ENCODE measurements around the gene CDCA5.
A peak's percentile ranks its signal among the peaks of the same experiment; 100 is the strongest.

CDCA5 gene

GRCh38 chr11:65087216-65087615, 3.4 kb upstream of the CDCA5 start:
- Histone ChIP-seq H3K4me3 (no peak overlapping the region), H3K27me3 (ENCODE audit: low read depth) (no peaks in the 10 kb centered on the region), H3K36me3 (replicated peaks) (peaks cover 30% of the 10 kb centered on the region), H3K9me3 (no peaks in the 10 kb centered on the region), H3K4me1 (peaks cover 6% of the 10 kb centered on the region)
- no peak for DNase-seq (ENCODE audit: low spot score in 2 of 2)
- in situ Hi-C loops (cut with MboI; ENCODE audit: low sequenced_read_pairs) = no loop called here

- in situ Hi-C loops (cut with MboI; ENCODE audit: low sequenced_read_pairs) = no loop called here
- H3K36me3 ChIP-seq (replicated peaks) = peaks cover 34% of the 10 kb centered on the region
- no peaks in the 10 kb centered on the region for H3K27me3 ChIP-seq (ENCODE audit: low read depth)
- DNase-seq (ENCODE audit: low spot score in 2 of 2) = no peak
- H3K9me3 ChIP-seq = no peaks in the 10 kb centered on the region
- H3K4me3 ChIP-seq = no peak overlapping the region
- peaks cover 6% of the 10 kb centered on the region for H3K4me1 ChIP-seq
Measured at GRCh38 chr11:65086809-65087208, 3.0 kb upstream of the CDCA5 start.

GRCh38 chr11:65085446-65085845, 1.6 kb upstream of the CDCA5 start:
- Histone ChIP-seq H3K27me3 (ENCODE audit: low read depth) (no peaks in the 10 kb centered on the region), H3K4me3 (no peak overlapping the region), H3K4me1 (peaks cover 6% of the 10 kb centered on the region), H3K36me3 (replicated peaks) (peaks cover 47% of the 10 kb centered on the region), H3K9me3 (no peaks in the 10 kb centered on the region)
- no peak for DNase-seq (ENCODE audit: low spot score in 2 of 2)
- in situ Hi-C loops (cut with MboI; ENCODE audit: low sequenced_read_pairs) = no loop called here

GRCh38 chr11:65084598-65085375, 947 bp upstream of the CDCA5 start:
- no peaks in the 10 kb centered on the region for H3K9me3 ChIP-seq
- H3K4me3 ChIP-seq = peak overlapping the region; percentile 98
- in situ Hi-C loops (cut with MboI; ENCODE audit: low sequenced_read_pairs) = no loop called here
- no peak for DNase-seq (ENCODE audit: low spot score in 2 of 2)
- H3K4me1 ChIP-seq = peaks cover 6% of the 10 kb centered on the region
- H3K36me3 ChIP-seq (replicated peaks) = peaks cover 54% of the 10 kb centered on the region
- H3K27me3 ChIP-seq (ENCODE audit: low read depth) = no peaks in the 10 kb centered on the region

- peaks cover 6% of the 10 kb centered on the region for H3K4me1 ChIP-seq
- H3K36me3 ChIP-seq (replicated peaks) = peaks cover 69% of the 10 kb centered on the region
- DNase-seq (ENCODE audit: low spot score in 2 of 2) = no peak
- peak overlapping the region; percentile 98 for H3K4me3 ChIP-seq
- H3K9me3 ChIP-seq = no peaks in the 10 kb centered on the region
- H3K27me3 ChIP-seq (ENCODE audit: low read depth) = no peaks in the 10 kb centered on the region
- in situ Hi-C loops (cut with MboI; ENCODE audit: low sequenced_read_pairs) = no loop called here
Measured at GRCh38 chr11:65083134-65083833, 556 bp downstream of the CDCA5 start.

- Histone ChIP-seq H3K36me3 (replicated peaks) (peaks cover 77% of the 10 kb centered on the region), H3K4me1 (peaks cover 6% of the 10 kb centered on the region), H3K4me3 (no peak overlapping the region), H3K9me3 (no peaks in the 10 kb centered on the region), H3K27me3 (ENCODE audit: low read depth) (no peaks in the 10 kb centered on the region)
- no peak for DNase-seq (ENCODE audit: low spot score in 2 of 2)
- in situ Hi-C loops (cut with MboI; ENCODE audit: low sequenced_read_pairs) = no loop called here
Measured at GRCh38 chr11:65078786-65079342, 5.0 kb downstream of the CDCA5 start.

GRCh38 chr11:65078151-65078550, 5.7 kb downstream of the CDCA5 start:
- Histone ChIP-seq H3K36me3 (replicated peaks) (peaks cover 72% of the 10 kb centered on the region), H3K9me3 (no peaks in the 10 kb centered on the region), H3K4me3 (no peak overlapping the region), H3K4me1 (peaks cover 6% of the 10 kb centered on the region), H3K27me3 (ENCODE audit: low read depth) (no peaks in the 10 kb centered on the region)
- in situ Hi-C loops (cut with MboI; ENCODE audit: low sequenced_read_pairs) = no loop called here
- peak in 1 of 2 experiments; percentile 76 for DNase-seq (ENCODE audit: low spot score in 2 of 2)

GRCh38 chr11:65077451-65077850, 6.4 kb downstream of the CDCA5 start:
- DNase-seq (ENCODE audit: low spot score in 2 of 2) = peak in 1 of 2 experiments; percentile 31
- Histone ChIP-seq H3K9me3 (no peaks in the 10 kb centered on the region), H3K27me3 (ENCODE audit: low read depth) (no peaks in the 10 kb centered on the region), H3K4me3 (no peak overlapping the region), H3K36me3 (replicated peaks) (peaks cover 66% of the 10 kb centered on the region), H3K4me1 (peaks cover under 1% of the 10 kb centered on the region; the same call in 1 of the 2 replicates)
- in situ Hi-C loops (cut with MboI; ENCODE audit: low sequenced_read_pairs) = no loop called here

- no peaks in the 10 kb centered on the region for H3K9me3 ChIP-seq
- H3K4me3 ChIP-seq = no peak overlapping the region
- in situ Hi-C loops (cut with MboI; ENCODE audit: low sequenced_read_pairs) = no loop called here
- H3K36me3 ChIP-seq (replicated peaks) = peaks cover 21% of the 10 kb centered on the region
- H3K27me3 ChIP-seq (ENCODE audit: low read depth) = no peaks in the 10 kb centered on the region
- no peak for DNase-seq (ENCODE audit: low spot score in 2 of 2)
- no peaks in the 10 kb centered on the region for H3K4me1 ChIP-seq
Measured at GRCh38 chr11:65072631-65072966, 11.2 kb downstream of the CDCA5 start.

GRCh38 chr11:65071907-65072630, 11.8 kb downstream of the CDCA5 start:
- Histone ChIP-seq H3K9me3 (no peaks in the 10 kb centered on the region), H3K27me3 (ENCODE audit: low read depth) (no peaks in the 10 kb centered on the region), H3K4me3 (no peak overlapping the region), H3K4me1 (no peaks in the 10 kb centered on the region), H3K36me3 (replicated peaks) (peaks cover 16% of the 10 kb centered on the region)
- DNase-seq (ENCODE audit: low spot score in 2 of 2) = no peak
- in situ Hi-C loops (cut with MboI; ENCODE audit: low sequenced_read_pairs) = no loop called here

- Histone ChIP-seq H3K36me3 (replicated peaks) (no peaks in the 10 kb centered on the region), H3K4me1 (no peaks in the 10 kb centered on the region), H3K27me3 (ENCODE audit: low read depth) (no peaks in the 10 kb centered on the region), H3K4me3 (no peak overlapping the region), H3K9me3 (no peaks in the 10 kb centered on the region)
- no peak for DNase-seq (ENCODE audit: low spot score in 2 of 2)
- in situ Hi-C loops (cut with MboI; ENCODE audit: low sequenced_read_pairs) = no loop called here
Measured at GRCh38 chr11:65069217-65069616, 14.6 kb downstream of the CDCA5 start.

- no peaks in the 10 kb centered on the region for H3K4me1 ChIP-seq
- no peak for DNase-seq (ENCODE audit: low spot score in 2 of 2)
- no peak overlapping the region for H3K4me3 ChIP-seq
- no peaks in the 10 kb centered on the region for H3K36me3 ChIP-seq (replicated peaks)
- H3K9me3 ChIP-seq = no peaks in the 10 kb centered on the region
- no peaks in the 10 kb centered on the region for H3K27me3 ChIP-seq (ENCODE audit: low read depth)
- in situ Hi-C loops (cut with MboI; ENCODE audit: low sequenced_read_pairs) = no loop called here
Measured at GRCh38 chr11:65067446-65067845, 16.4 kb downstream of the CDCA5 start.

- no peak for DNase-seq (ENCODE audit: low spot score in 2 of 2)
- no peaks in the 10 kb centered on the region for H3K9me3 ChIP-seq
Measured at GRCh38 chr11:65066805-65067291, 17.0 kb downstream of the CDCA5 start.

More at GRCh38 chr11:65066805-65067291, 17.0 kb downstream of the CDCA5 start:
- Histone ChIP-seq H3K4me1 (no peaks in the 10 kb centered on the region), H3K27me3 (ENCODE audit: low read depth) (no peaks in the 10 kb centered on the region), H3K4me3 (no peak overlapping the region), H3K36me3 (replicated peaks) (no peaks in the 10 kb centered on the region)
- in situ Hi-C loops (cut with MboI; ENCODE audit: low sequenced_read_pairs) = no loop called here

All from HAP-1 (cell line).